ENCODE results near the gene CLPSL2.

The CLPSL2 gene

GRCh38 chr6:35823601-35824000 is 47.2 kb downstream of the CLPSL2 start:
- TF ChIP-seq REST (IDR thresholded peaks at IDR 0.05; ENCODE audit: insufficient replicate concordance, low read depth) (no peak), CTCF (IDR thresholded peaks at IDR 0.05; ENCODE audit: insufficient read depth, low read length) (no peak), SPI1 (IDR thresholded peaks at IDR 0.05; ENCODE audit: borderline replicate concordance, low read depth) (no peak), POLR2AphosphoS5 (IDR thresholded peaks at IDR 0.05; ENCODE audit: low read depth) (no peak), GABPA (IDR thresholded peaks at IDR 0.05; ENCODE audit: low read depth) (no peak)
- Histone ChIP-seq H3K4me3 (replicated peaks; ENCODE audit: insufficient read depth, low read length) (no peak overlapping the region), H3K27ac (replicated peaks) (no peak overlapping the region), H3K27me3 (ENCODE audit: insufficient read depth, poor library complexity, severe bottlenecking) (no peaks in the 10 kb centered on the region)
- no peak for DNase-seq (ENCODE audit: low read depth in 1 of 2, low spot score in 1 of 2)

- H3K4me3 ChIP-seq (replicated peaks; ENCODE audit: insufficient read depth, low read length), result no peak overlapping the region
- no peak overlapping the region for H3K27ac ChIP-seq (replicated peaks)
- no peak for DNase-seq (ENCODE audit: low read depth in 1 of 2, low spot score in 1 of 2)
- no peaks in the 10 kb centered on the region for H3K27me3 ChIP-seq (ENCODE audit: insufficient read depth, poor library complexity, severe bottlenecking)
- TF ChIP-seq POLR2AphosphoS5 (IDR thresholded peaks at IDR 0.05; ENCODE audit: low read depth), result no peak
- no peak for TF ChIP-seq REST (IDR thresholded peaks at IDR 0.05; ENCODE audit: insufficient replicate concordance, low read depth)
- no peak for TF ChIP-seq CTCF (IDR thresholded peaks at IDR 0.05; ENCODE audit: insufficient read depth, low read length)
- no peak for TF ChIP-seq GABPA (IDR thresholded peaks at IDR 0.05; ENCODE audit: low read depth)
- no peak for TF ChIP-seq SPI1 (IDR thresholded peaks at IDR 0.05; ENCODE audit: borderline replicate concordance, low read depth)
Observed at GRCh38 chr6:35824552-35825192, 48.3 kb downstream of the CLPSL2 start.

All from HL-60 (cell line).